ENCODE results near the gene CWC22. TPM values are rescaled to one million over a fixed set of nuclear protein-coding genes. Genes with fewer than 3 reads are reported as not detected.

The CWC22 gene
- total RNA-seq, 1 experiment from 2014 or later = 28.4 TPM

GRCh38 chr2:179913809-179914208 is 93.3 kb downstream of the CWC22 start:
- ChIA-PET POLR2A (no interaction called here), CTCF (no interaction called here)
- no peaks in the 10 kb centered on the region for H3K9me3 Mint-ChIP-seq
- no peak overlapping the region for H3K4me3 Mint-ChIP-seq
- DNase-seq (ENCODE audit: low spot score) (no peak), ATAC-seq (no peak; the same call in 1 of the 2 replicates)
- no peak overlapping the region for H3K27ac Mint-ChIP-seq
- H3K36me3 Mint-ChIP-seq = no peaks in the 10 kb centered on the region
- peaks cover 16% of the 10 kb centered on the region for H3K4me1 Mint-ChIP-seq
- H3K27me3 Mint-ChIP-seq (ENCODE audit: low read depth) = no peaks in the 10 kb centered on the region
- no peak for TF ChIP-seq ZNF423 (CRISPR knock-in tag; IDR thresholded peaks at IDR 0.05)
- no peak for TF ChIP-seq ETV6 (CRISPR knock-in tag; IDR thresholded peaks at IDR 0.05)
- no peak for TF ChIP-seq ZNF425 (CRISPR knock-in tag; conservative IDR thresholded peaks at IDR 0.05)
- no peak for TF ChIP-seq ZNF396 (CRISPR knock-in tag; IDR thresholded peaks at IDR 0.05; ENCODE audit: borderline replicate concordance)
- no peak for TF ChIP-seq ZNF121 (CRISPR knock-in tag; IDR thresholded peaks at IDR 0.05)
- no peak for TF ChIP-seq MYBL2 (CRISPR knock-in tag; IDR thresholded peaks at IDR 0.05)
- TF ChIP-seq FOXP1 (CRISPR knock-in tag; IDR thresholded peaks at IDR 0.05; ENCODE audit: borderline replicate concordance) = no peak
- TF ChIP-seq NR1H2 (CRISPR knock-in tag; IDR thresholded peaks at IDR 0.05) = no peak
- no peak for TF ChIP-seq TP53 (CRISPR knock-in tag; IDR thresholded peaks at IDR 0.05)
- TF ChIP-seq FOXP4 (CRISPR knock-in tag; IDR thresholded peaks at IDR 0.05) = no peak
- no peak for TF ChIP-seq CREB1 (CRISPR knock-in tag; IDR thresholded peaks at IDR 0.05)
- TF ChIP-seq HMGXB4 (CRISPR knock-in tag; IDR thresholded peaks at IDR 0.05) = no peak
- no peak for TF ChIP-seq E2F5 (CRISPR knock-in tag; IDR thresholded peaks at IDR 0.05)
- no peak for TF ChIP-seq JAZF1 (CRISPR knock-in tag; IDR thresholded peaks at IDR 0.05)
- no peak for TF ChIP-seq ZNF532 (CRISPR knock-in tag; IDR thresholded peaks at IDR 0.05; ENCODE audit: borderline replicate concordance)
- no peak for TF ChIP-seq ZSCAN18 (CRISPR knock-in tag; IDR thresholded peaks at IDR 0.05)
- no peak for TF ChIP-seq PRDM15 (CRISPR knock-in tag; IDR thresholded peaks at IDR 0.05)

Data from WTC11 (cell line).